GM23338 (cell line): ENCODE measurements around the gene UNKL.

ENCODE experiments used
- CREB1 ChIP-seq: fragments of 250-450 bp; sonication (Bioruptor Pico); IDR thresholded peaks from 2 replicates; pipeline ENCODE4 v1.5.0; 2020; ENCODE audit warnings: low read depth, mild to moderate bottlenecking, moderate library complexity
- EZH2 ChIP-seq: fragments of 200-600 bp; sonication (generic); IDR thresholded peaks from one replicate; pipeline ENCODE4 v1.8.0; 2017; ENCODE audit warnings: antibody characterized with exemption, mild to moderate bottlenecking, low read depth; ENCODE audit not compliant: unreplicated experiment
- EZH2phosphoT487 ChIP-seq: fragments of 200-600 bp; sonication (generic); IDR thresholded peaks from one replicate; pipeline ENCODE4 v1.8.1; 2018; ENCODE audit warnings: antibody characterized with exemption; ENCODE audit not compliant: unreplicated experiment
- JUNB ChIP-seq: IDR thresholded peaks from one replicate; pipeline ENCODE4 v1.6.1; 2016; ENCODE audit warnings: antibody characterized with exemption; ENCODE audit not compliant: unreplicated experiment
- POLR2AphosphoS5 ChIP-seq: IDR thresholded peaks from 2 replicates; pipeline ENCODE4 v1.6.1; 2016; ENCODE audit warnings: antibody characterized with exemption, low read depth
- ZNF331 ChIP-seq: fragments of 250-450 bp; sonication (Bioruptor Pico); IDR thresholded peaks from 2 replicates; pipeline ENCODE4 v1.5.0; 2020; ENCODE audit warnings: low read depth, mild to moderate bottlenecking, moderate library complexity
- TF ChIP-seq, protein P1 (sequence below), 2 experiments: fragments of 200-600 bp in 1 of 2; sonication (generic) in 1 of 2; conservative IDR thresholded peaks; 2 replicates each; pipeline versions ENCODE4 v1.5.1 to v1.6.1; 2016 to 2017; ENCODE audit warnings: antibody characterized with exemption in 2 of 2, low read depth in 2 of 2, mild to moderate bottlenecking in 2 of 2, moderate library complexity in 1 of 2

DNA sequence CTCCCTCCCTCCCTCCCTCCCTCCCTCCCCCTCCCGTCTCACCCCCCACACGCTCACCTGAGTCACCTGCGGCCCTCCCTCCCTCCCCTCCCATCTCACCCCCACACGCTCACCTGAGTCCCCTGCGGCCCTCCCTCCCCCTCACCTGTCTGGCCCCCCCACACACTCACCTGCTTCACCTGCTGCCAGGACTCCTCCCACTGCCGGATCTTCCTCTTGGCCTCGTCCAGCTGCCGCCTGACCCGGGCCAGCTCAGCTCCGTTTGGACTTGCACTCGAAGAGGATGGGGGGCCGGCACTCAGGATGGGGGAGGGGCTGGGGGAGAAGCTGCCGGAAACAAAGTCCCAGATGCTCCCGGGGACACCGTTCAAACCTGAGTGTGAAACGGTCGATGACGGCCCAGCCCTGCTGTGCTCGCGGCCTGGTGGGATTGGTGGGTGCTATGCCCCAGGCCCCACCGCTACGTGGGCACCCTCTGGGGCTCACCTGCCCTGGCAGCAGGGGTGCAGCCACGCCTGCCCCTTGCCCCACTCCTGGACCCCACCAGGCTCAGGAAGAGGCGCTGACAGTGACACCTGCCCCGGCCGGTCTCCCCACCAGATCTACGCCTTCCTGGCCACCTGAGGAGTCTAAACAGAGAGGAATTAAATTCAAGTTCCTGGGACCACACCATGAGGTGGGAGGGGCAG is 46.9 kb downstream of the UNKL start:
- TF ChIP-seq EZH2phosphoT487 (no peak), EZH2 (no peak), CREB1 (CRISPR knock-in tag) (no peak), ZNF331 (CRISPR knock-in tag) (no peak), JUNB (no peak), POLR2AphosphoS5 (no peak)
- TF ChIP-seq, protein P1, sequence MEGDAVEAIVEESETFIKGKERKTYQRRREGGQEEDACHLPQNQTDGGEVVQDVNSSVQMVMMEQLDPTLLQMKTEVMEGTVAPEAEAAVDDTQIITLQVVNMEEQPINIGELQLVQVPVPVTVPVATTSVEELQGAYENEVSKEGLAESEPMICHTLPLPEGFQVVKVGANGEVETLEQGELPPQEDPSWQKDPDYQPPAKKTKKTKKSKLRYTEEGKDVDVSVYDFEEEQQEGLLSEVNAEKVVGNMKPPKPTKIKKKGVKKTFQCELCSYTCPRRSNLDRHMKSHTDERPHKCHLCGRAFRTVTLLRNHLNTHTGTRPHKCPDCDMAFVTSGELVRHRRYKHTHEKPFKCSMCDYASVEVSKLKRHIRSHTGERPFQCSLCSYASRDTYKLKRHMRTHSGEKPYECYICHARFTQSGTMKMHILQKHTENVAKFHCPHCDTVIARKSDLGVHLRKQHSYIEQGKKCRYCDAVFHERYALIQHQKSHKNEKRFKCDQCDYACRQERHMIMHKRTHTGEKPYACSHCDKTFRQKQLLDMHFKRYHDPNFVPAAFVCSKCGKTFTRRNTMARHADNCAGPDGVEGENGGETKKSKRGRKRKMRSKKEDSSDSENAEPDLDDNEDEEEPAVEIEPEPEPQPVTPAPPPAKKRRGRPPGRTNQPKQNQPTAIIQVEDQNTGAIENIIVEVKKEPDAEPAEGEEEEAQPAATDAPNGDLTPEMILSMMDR (conservative IDR thresholded peaks at IDR 0.05; ENCODE audit: low read depth in 2 of 2): no peak
